SK-N-SH treated with all-trans-retinoic acid at 6 μM for 48 hours (cell line): ENCODE data around the gene KRT86.

ENCODE experiments used
- BACH2 ChIP-seq: fragments of 250-450 bp; sonication (Bioruptor Pico); IDR thresholded peaks from 2 replicates; pipeline ENCODE4 v1.9.0; 2021; ENCODE audit warnings: mild to moderate bottlenecking, borderline replicate concordance
- ISL1 ChIP-seq: fragments of 250-450 bp; sonication (Bioruptor Pico); IDR thresholded peaks from 2 replicates; pipeline ENCODE4 v2.1.2; 2022; ENCODE audit warnings: mild to moderate bottlenecking, moderate library complexity
- TF ChIP-seq, protein P1 (sequence below): fragments of 250-450 bp; sonication (Bioruptor Pico); IDR thresholded peaks from 2 replicates; pipeline ENCODE4 v1.8.0; 2020; ENCODE audit warnings: mild to moderate bottlenecking, moderate library complexity, borderline replicate concordance
- TF ChIP-seq, protein P2 (sequence below): fragments of 250-450 bp; sonication (Bioruptor Pico); IDR thresholded peaks from 2 replicates; pipeline ENCODE4 v1.5.1; 2020; ENCODE audit warnings: low read depth, mild to moderate bottlenecking, moderate library complexity

DNA sequence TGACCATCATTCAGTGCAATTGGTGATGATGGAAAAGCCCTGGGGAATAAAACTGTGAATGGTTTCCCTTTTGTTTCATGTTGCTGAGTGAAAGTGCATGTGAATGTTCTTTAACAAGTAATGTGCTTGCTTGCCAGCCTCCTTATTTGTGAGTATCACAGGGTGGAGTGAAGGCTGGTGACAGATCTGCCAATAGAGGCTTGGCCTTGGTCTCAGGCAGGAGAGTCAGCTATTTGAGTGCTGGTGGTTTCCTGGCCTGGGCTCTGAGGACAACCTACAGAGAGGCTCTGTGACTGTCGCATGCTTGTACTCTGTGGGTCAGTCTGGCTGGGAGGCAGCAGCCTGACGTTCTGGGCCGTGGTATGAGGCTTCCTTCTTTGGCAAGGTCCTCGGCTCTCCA is 72.1 kb downstream of the KRT86 start:
- TF ChIP-seq BACH2 (CRISPR knock-in tag): no peak
- TF ChIP-seq, protein P1, sequence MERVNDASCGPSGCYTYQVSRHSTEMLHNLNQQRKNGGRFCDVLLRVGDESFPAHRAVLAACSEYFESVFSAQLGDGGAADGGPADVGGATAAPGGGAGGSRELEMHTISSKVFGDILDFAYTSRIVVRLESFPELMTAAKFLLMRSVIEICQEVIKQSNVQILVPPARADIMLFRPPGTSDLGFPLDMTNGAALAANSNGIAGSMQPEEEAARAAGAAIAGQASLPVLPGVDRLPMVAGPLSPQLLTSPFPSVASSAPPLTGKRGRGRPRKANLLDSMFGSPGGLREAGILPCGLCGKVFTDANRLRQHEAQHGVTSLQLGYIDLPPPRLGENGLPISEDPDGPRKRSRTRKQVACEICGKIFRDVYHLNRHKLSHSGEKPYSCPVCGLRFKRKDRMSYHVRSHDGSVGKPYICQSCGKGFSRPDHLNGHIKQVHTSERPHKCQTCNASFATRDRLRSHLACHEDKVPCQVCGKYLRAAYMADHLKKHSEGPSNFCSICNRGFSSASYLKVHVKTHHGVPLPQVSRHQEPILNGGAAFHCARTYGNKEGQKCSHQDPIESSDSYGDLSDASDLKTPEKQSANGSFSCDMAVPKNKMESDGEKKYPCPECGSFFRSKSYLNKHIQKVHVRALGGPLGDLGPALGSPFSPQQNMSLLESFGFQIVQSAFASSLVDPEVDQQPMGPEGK: no peak
- no peak for TF ChIP-seq ISL1 (CRISPR knock-in tag)
- TF ChIP-seq, protein P2, sequence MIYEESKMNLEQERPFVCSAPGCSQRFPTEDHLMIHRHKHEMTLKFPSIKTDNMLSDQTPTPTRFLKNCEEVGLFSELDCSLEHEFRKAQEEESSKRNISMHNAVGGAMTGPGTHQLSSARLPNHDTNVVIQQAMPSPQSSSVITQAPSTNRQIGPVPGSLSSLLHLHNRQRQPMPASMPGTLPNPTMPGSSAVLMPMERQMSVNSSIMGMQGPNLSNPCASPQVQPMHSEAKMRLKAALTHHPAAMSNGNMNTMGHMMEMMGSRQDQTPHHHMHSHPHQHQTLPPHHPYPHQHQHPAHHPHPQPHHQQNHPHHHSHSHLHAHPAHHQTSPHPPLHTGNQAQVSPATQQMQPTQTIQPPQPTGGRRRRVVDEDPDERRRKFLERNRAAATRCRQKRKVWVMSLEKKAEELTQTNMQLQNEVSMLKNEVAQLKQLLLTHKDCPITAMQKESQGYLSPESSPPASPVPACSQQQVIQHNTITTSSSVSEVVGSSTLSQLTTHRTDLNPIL: no peak
